GM10266 (cell line): ENCODE measurements around the gene CYP17A1.
A peak's percentile ranks its signal among the peaks of the same experiment; 100 is the strongest.
"Not testable (repeated sequence)": the region's sequence is repeated elsewhere in the genome, so short reads cannot be mapped to it uniquely, and the experiment has no call there.

Experiments used
- DNase-seq: peaks from one replicate; pipeline ENCODE4 v3.0.0; 2012; ENCODE audit errors: extremely low spot score
- TF ChIP-seq, protein P1 (sequence below): IDR thresholded peaks from 2 replicates; pipeline ENCODE4 v1.5.1; 2012; ENCODE audit warnings: mild to moderate bottlenecking, low read depth; ENCODE audit not compliant: control insufficient read depth, insufficient read depth; ENCODE audit errors: missing control alignments

Gene CYP17A1

DNA sequence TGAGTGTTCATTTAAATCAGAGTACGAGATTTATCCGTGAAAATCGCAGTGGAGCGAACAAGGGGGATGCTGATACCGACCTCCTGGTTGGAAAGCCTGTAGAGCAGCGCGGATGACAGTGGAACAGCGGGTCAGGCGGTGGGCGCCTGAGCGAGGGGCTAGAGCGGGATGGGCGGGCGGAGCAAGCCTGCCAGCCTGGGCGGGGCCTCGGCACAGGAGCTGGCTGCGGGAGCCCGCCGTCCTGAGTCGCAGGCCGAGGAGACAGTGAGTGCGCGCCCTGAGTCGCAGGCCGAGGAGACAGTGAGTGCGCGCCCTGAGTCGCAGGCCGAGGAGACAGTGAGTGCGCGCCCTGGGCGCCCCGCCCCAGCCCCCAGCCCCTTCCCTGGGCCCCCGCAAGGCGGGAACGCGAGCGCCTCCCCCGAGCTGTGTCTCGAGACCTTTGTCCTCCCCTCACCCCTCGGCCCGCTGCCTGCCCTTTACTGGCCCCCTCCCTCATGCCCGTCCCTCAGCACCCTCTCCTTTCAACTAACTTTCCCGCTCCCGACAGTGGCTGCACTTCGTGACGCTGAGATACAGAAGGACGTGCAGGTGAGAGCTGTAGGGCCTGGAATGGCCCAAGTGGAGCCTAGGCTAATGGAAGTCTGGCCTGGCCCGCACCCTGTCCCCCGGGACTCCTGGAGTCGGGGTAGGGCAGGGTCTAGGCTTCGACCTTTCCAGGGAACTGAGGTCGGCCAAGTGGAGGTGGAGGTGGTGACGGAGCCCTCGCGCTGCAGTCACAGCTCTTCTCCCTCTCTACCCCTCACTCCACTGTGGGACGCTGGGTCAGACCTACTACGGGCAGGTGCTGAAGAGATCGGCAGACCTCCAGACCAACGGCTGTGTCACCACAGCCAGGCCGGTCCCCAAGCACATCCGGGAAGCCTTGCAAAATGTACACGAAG lies 32.3 kb upstream of the CYP17A1 start, which contains the start of gene AS3MT:
Gene AS3MT, plus strand, starts transcription at position 213 of the 941 bp plus-strand sequence. Its CDS starts 123 bp downstream, at position 336.
- TF ChIP-seq, protein P1, sequence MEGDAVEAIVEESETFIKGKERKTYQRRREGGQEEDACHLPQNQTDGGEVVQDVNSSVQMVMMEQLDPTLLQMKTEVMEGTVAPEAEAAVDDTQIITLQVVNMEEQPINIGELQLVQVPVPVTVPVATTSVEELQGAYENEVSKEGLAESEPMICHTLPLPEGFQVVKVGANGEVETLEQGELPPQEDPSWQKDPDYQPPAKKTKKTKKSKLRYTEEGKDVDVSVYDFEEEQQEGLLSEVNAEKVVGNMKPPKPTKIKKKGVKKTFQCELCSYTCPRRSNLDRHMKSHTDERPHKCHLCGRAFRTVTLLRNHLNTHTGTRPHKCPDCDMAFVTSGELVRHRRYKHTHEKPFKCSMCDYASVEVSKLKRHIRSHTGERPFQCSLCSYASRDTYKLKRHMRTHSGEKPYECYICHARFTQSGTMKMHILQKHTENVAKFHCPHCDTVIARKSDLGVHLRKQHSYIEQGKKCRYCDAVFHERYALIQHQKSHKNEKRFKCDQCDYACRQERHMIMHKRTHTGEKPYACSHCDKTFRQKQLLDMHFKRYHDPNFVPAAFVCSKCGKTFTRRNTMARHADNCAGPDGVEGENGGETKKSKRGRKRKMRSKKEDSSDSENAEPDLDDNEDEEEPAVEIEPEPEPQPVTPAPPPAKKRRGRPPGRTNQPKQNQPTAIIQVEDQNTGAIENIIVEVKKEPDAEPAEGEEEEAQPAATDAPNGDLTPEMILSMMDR = no peak
- DNase-seq = peak; percentile 35

DNA sequence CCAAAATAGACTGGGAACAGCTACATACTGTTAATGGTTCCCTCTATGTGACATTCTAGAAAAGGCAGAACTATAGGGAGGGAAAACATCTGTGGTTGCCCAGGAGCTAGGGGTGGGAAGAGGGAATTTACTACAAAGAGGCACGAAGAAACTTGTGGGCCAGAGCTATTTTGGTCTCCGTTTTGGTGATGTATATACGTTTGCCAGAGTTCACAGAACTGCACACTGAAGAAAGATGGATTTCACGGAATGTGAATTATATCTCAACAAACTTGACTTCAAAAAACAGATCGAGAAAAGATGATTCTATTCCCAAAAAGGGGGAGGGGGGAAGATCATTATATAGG lies 31.7 kb upstream of the CYP17A1 start:
- DNase-seq = no peak
- TF ChIP-seq, protein P1 = no peak

DNA sequence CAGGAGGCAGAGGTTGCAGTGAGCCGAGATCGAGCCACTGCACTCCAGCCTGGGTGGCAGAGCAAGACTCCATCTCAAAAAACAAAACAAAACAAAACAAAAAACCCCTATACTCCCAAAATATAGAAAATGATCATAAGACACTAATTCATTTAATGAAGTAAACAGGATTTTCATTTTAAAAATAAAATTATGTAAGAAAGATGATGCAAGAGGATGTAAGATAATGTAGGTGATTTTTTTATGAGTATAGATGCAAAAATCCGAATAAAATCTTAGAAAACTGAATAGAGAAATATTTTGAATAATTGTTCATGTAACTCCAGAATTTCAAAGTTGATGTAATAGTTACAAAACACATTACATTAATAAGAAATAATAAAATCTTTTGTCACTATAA lies 28.4 kb upstream of the CYP17A1 start:
- TF ChIP-seq, protein P1 = no peak
- DNase-seq = no peak

DNA sequence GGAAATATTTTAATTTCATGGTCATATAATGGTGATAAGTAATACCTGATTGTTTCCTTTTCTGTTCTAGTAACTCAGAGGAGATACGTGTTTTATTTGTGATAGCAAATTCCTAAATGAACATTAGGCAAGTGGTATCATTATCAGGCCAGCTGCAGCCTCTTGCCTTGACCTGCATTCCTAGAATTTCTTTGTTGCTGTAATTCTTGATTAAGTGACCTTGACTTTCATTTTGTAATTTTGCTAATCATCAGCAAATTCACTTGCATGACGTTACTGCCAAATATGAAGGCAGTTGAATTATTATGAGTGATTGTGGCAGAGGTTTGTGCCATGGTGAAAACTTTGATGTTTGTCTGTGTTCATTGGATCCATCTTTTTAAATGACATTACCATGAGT lies 26.4 kb upstream of the CYP17A1 start:
- TF ChIP-seq, protein P1 = no peak

DNA sequence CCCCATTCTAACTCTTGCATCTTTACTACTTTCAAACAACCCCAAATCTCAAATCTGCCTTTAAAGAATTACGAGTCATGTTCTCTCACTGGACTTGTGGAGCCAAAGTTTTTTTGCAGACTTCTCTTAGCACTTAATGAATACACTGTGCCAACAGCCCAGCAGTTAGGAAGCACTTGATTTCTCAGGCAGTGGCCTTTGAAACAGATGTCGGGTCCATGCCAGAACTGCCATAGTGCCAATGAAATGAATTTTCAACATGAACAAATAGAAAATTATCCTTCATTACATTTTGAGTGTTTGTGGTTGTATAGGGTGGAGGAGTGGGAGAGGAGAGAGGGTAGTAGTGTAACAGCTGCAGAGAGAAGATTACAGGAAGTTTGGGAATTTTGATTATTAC lies 22.7 kb upstream of the CYP17A1 start:
- DNase-seq = no peak
- TF ChIP-seq, protein P1 = no peak

More for the DNA sequence above, 26.4 kb upstream of the CYP17A1 start:
- DNase-seq = no peak

DNA sequence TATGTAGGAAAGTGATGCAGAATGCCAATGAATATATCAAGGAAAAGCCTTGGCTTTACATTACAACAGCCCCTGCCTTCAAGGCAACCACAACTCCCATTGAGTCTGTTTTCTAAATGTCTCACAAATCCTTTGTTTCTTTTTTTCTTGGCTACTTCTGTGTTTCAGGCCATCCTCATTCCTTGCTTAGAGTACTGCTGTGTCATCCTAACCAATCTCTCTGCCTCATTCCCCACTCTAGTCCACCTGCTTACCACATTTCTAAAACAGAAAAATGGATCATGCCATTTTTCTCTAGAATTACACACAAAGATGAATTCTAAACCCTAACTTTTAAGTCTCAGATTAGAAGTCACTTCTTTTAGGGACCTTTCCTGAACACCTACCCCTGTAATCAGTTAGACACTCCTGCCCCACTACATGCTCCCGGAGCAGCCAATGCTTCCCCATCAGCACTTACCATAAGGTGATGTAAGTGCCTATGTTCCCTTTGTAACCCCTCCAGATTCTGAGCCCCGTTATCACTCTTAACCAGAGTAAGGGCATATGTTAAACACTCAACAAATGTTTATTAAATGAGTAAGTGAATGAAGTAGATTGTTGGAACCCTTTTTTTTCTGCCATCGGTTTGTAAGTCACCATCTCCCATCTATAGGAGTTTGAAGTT lies 19.7 kb upstream of the CYP17A1 start:
- TF ChIP-seq, protein P1 = no peak
- no peak for DNase-seq

DNA sequence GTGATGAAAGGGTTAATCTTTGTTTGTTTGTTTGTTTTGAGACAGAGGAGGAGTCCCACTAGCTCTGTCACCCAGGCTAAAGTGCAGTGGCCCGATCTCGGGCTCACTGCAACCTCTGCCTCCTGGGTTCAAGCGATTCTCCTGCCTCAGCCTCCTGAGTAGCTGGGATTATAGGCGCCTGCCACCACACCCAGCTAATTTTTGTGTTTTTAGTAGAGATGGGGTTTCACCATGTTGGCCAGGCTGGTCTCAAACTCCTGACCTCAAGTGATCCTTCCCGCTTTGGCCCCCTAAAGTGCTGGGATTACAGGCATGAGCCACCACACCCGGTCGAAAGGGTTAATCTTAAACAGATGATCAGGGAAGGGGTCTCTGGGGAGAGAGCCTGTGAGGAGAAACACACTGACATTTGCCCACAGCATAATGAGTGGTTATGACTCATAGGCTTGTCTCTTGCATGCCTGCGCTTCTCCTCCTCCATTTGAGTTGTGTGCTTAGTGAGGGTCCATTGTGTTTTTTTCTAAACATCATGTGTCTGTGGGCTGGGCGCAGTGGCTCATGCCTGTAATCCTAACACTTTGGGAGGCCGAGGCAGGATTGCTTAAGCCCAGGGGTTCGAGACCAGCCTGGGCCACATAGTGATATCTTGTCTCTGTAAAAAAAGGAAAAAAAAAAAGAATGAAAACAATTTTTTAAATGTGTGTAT lies 18.7 kb upstream of the CYP17A1 start:
- not testable (repeated sequence) for DNase-seq

DNA sequence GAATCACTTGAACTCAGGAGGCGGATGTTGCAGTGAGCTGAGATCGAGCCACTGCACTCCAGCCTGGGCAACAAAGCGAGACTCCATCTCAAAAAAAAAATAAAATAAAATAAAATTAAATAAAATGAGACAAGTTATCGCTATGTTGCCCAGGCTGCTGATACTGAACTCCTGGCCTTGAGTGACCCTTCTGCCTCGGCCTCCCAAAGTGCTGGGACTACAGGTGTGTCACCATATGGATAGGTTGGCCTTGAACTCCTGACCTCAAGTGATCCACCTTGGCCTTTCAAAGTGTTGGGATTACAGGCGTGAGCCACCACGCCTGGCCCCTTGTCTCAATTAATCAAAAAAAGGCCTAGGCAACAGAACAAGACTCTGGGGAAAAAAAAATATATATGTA lies 16.0 kb upstream of the CYP17A1 start:
- DNase-seq = not testable (repeated sequence)
